Heart left ventricle (tissue), 13 donors: ENCODE measurements around the gene RAG2.

Experiments used
- POLR2A ChIP-seq, 2 donors: fragments of 450-650 bp; IDR thresholded peaks; one replicate each; pipeline ENCODE4 v1.6.1; 2017; ENCODE audit warnings: antibody characterized with exemption in 2 of 2, mild to moderate bottlenecking in 2 of 2, moderate library complexity in 2 of 2
- TF ChIP-seq, protein P1 (sequence below), 12 donors: fragments of 200-600 bp; sonication (generic) in 4 of 12; IDR thresholded peaks; one replicate each; pipeline versions ENCODE4 v1.5.0 to v1.8.0; 2018 to 2022; ENCODE audit warnings: antibody characterized with exemption in 12 of 12, mild to moderate bottlenecking in 5 of 12
- donor health status: ischemic (EF 13 %, LVEDD 7.1; RV severe dilation, severe dysfunction).
- donor health status: DM: no; HTN: yes; CAD: no.
- donor health status: DM: no; HTN: no; CAD: no.
- donor health status: ischemic (EF 25% LVEDD 6.9; RV normal size, moderate dysfunction).
- donor health status: ischemic (EF 25% LVEDD 5.7; RV mildly dilated, moderate dysfunction).
- donor health status: ischemic (EF 35%, LVEDD 5.7; RV mildly dilated, moderate dysfunction).
- donor health status: nonischemic (EF 11% LVEDD 7.7; RV severe dilation, severe dysfunction).
- donor health status: DM: yes; HTN: yes; CAD: no.
- donor health status: PGD.
- donor health status: ischemic (EF 29% LVEDD 5.4; RV normal size, mild dysfunction).
- donor health status: nonischemic (EF 23%, LVEDD 6.1; RV moderate dilation, normal function).

GRCh38 chr11:36600180-36600579, 2.1 kb upstream of the RAG2 start:
- TF ChIP-seq, protein P1, sequence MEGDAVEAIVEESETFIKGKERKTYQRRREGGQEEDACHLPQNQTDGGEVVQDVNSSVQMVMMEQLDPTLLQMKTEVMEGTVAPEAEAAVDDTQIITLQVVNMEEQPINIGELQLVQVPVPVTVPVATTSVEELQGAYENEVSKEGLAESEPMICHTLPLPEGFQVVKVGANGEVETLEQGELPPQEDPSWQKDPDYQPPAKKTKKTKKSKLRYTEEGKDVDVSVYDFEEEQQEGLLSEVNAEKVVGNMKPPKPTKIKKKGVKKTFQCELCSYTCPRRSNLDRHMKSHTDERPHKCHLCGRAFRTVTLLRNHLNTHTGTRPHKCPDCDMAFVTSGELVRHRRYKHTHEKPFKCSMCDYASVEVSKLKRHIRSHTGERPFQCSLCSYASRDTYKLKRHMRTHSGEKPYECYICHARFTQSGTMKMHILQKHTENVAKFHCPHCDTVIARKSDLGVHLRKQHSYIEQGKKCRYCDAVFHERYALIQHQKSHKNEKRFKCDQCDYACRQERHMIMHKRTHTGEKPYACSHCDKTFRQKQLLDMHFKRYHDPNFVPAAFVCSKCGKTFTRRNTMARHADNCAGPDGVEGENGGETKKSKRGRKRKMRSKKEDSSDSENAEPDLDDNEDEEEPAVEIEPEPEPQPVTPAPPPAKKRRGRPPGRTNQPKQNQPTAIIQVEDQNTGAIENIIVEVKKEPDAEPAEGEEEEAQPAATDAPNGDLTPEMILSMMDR (IDR thresholded peaks at IDR 0.05), result no peak
- TF ChIP-seq POLR2A (IDR thresholded peaks at IDR 0.05), result no peak
